Lower lobe of right lung (tissue), 2 donors: Measurements from ENCODE around the gene IFITM10. TPM values are rescaled to one million over a fixed set of nuclear protein-coding genes. Genes with fewer than 3 reads are reported as not detected.

ENCODE experiments used
- ATAC-seq, 2 donors: fragments of 200-7000 bp; cut with Tn5 transposase; one replicate each; pipeline ENCODE4 v1.9.1; 2020 to 2022; ENCODE audit warnings: mild to moderate bottlenecking in 2 of 2, moderate library complexity in 2 of 2
- DNase-seq: peaks from one replicate; pipeline ENCODE4 v3.0.0-alpha.2; 2020
- H3K27ac ChIP-seq: fragments of 200-600 bp; one replicate; pipeline ENCODE4 v1.8.0; 2022
- H3K27me3 ChIP-seq: fragments of 200-600 bp; one replicate; pipeline ENCODE4 v1.8.0; 2022; ENCODE audit warnings: low read depth
- H3K36me3 ChIP-seq: fragments of 200-600 bp; one replicate; pipeline ENCODE4 v1.8.0; 2022; ENCODE audit warnings: mild to moderate bottlenecking
- H3K4me1 ChIP-seq: fragments of 200-600 bp; one replicate; pipeline ENCODE4 v1.8.0; 2022
- H3K4me3 ChIP-seq: fragments of 200-600 bp; one replicate; pipeline ENCODE4 v1.8.0; 2022; ENCODE audit warnings: mild to moderate bottlenecking
- H3K9me3 ChIP-seq: fragments of 200-600 bp; one replicate; pipeline ENCODE4 v1.8.0; 2022
- CTCF ChIP-seq: fragments of 200-600 bp; IDR thresholded peaks from one replicate; pipeline ENCODE4 v1.8.0; 2022; ENCODE audit warnings: antibody characterized with exemption, mild to moderate bottlenecking
- intact Hi-C: fragments of 100-400 bp; cut with DNase I; formaldehyde crosslinking; loops from one replicate; pipeline ENCODE4 v1.11.0; 2022
- total RNA-seq: library from RNA; stranded (reverse); fragmentation: NEBNext Ultra II Directional; extraction: Animal tissue kit (Norgen Biotek cat#: 25700); gene quantifications from one replicate; pipeline ENCODE4 v1.2.1, GENCODE V29; 2021
- donor health status: DM: no; HTN: yes; CAD: no; lungs with severe emphysema.

The IFITM10 gene
- total RNA-seq, 1 donor from 2014 or later: 9.2 TPM

- H3K9me3 ChIP-seq: no peaks in the 10 kb centered on the region
- peaks cover 73% of the 10 kb centered on the region for H3K36me3 ChIP-seq
- ATAC-seq: no peak
- no peak overlapping the region for H3K27ac ChIP-seq
- H3K4me3 ChIP-seq: no peak overlapping the region
- H3K27me3 ChIP-seq: peaks cover 5% of the 10 kb centered on the region
- H3K4me1 ChIP-seq: peaks cover 63% of the 10 kb centered on the region
- intact Hi-C loops: no loop called here
- no peak for TF ChIP-seq CTCF
- DNase-seq: peak; percentile 47
These were observed 4.2 kb upstream of the IFITM10 start for GRCh38 chr11:1754376-1755150.

DNA sequence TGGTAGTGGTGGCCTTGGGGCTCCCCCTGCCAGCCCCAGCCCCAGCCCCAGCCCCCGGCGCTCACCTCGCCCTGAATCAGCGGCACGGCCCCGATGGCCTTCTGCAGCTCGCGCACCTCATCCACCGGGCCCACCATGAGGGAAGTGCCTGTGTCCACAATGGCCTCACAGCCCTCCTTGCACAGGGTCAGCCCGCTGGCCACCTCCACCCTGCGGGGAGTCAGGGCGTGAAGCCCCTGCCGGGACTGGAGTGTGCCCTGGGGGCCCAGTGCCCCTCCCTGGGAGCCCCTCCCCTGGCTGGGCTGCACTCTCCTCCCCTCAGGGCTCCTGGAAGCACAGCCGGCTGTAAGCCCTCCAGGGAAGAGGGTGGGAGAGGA lies 3.5 kb upstream of the IFITM10 start:
- Histone ChIP-seq H3K9me3 (no peaks in the 10 kb centered on the region), H3K27ac (no peak overlapping the region), H3K4me1 (peaks cover 61% of the 10 kb centered on the region), H3K36me3 (peaks cover 67% of the 10 kb centered on the region), H3K27me3 (peaks cover 11% of the 10 kb centered on the region), H3K4me3 (no peak overlapping the region)
- no peak for TF ChIP-seq CTCF
- DNase-seq (no peak), ATAC-seq (no peak)
- intact Hi-C loops: no loop called here

DNA sequence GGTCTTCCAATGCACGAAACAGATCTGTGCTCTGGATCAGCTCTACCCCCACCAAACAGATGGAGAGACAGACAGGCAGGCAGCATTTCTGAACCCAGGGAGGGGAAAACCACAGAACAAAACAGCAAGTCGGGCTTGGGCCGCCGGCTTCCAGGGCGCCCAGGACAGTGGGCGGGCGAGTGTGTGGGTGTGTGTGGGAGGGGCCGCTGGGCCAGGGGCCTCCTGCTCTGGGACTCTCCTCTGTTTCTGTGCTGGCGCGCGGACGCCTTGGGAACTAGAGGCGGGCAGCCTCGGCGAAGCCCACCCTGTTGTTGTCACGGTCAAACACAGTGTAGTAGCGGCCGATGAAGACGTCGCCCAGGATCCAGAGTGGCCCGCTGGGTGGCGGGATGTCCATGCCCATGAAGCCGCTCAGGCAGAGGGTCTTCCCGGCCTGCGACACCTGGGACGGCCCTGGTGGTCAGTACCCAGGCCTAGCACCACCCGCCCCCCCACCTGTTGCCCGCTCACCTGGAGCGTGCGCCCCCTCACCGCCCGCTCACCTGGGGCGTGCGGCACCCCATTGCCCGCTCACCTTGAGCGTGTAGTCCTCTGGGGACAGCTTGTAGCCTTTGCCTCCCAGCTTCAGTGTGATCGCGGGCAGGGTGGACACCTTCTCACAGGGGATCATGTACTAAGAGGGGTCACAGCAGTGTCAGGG lies 3.0 kb upstream of the IFITM10 start:
- Histone ChIP-seq H3K27ac (no peak overlapping the region), H3K4me3 (no peak overlapping the region), H3K36me3 (peaks cover 61% of the 10 kb centered on the region), H3K4me1 (peaks cover 57% of the 10 kb centered on the region), H3K9me3 (no peaks in the 10 kb centered on the region), H3K27me3 (peaks cover 16% of the 10 kb centered on the region)
- ATAC-seq (no peak), DNase-seq (peak; percentile 45)
- intact Hi-C loops: no loop called here
- TF ChIP-seq CTCF: no peak

GRCh38 chr11:1752907-1753228 lies 2.5 kb upstream of the IFITM10 start:
- no peak overlapping the region for H3K27ac ChIP-seq
- H3K9me3 ChIP-seq: no peaks in the 10 kb centered on the region
- H3K4me1 ChIP-seq: peaks cover 52% of the 10 kb centered on the region
- DNase-seq: no peak
- H3K27me3 ChIP-seq: peaks cover 21% of the 10 kb centered on the region
- peaks cover 56% of the 10 kb centered on the region for H3K36me3 ChIP-seq
- no peak for TF ChIP-seq CTCF
- H3K4me3 ChIP-seq: no peak overlapping the region
- no peak for ATAC-seq
- intact Hi-C loops: no loop called here

DNA sequence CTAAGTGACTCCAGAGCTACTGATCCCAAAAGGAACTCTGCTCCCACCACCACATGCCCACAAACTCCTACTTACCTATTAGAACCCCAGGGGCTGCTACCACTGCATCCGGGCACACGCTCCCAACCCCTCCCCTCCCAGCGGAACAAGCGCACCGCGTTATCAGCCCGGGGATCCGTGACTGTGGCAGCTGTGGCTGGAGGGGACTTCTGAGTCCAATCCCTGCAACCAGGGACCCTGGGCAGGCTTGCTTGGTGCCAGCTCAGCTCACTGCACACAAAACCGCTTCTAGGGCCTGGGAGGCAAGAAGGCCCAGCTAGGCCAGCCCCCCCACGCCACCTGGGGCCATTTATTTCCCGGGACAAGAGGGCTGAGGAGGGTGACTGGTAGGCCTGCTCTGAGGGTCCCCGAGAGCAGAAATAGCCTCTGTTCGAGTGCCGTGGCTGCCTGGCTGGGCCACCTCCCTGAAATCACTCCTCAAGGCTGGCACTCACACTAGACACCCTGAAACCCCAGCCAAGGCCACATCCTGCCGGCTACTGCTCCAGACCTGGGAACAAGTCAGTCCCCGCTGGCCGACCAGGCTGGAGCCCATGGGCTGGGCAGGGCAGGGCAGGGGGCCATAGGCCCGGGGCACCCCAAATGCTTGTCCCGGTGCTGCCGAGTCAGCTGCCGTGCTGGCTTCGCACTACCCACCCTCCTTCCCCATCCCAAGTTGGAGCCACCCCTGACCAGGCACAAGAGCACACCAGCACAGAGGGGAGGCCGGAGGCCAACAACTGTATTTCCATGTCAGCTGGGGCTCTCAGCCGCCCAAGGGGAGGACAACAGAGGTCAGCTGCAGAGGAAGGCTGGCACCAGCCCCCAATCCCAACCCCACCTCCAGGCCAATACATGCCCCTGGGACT lies 1.9 kb upstream of the IFITM10 start:
- peaks cover 46% of the 10 kb centered on the region for H3K4me1 ChIP-seq
- no peaks in the 10 kb centered on the region for H3K9me3 ChIP-seq
- no peak overlapping the region for H3K4me3 ChIP-seq
- intact Hi-C loops: no loop called here
- DNase-seq: peak; percentile 46
- ATAC-seq: no peak
- peaks cover 22% of the 10 kb centered on the region for H3K27me3 ChIP-seq
- H3K36me3 ChIP-seq: peaks cover 50% of the 10 kb centered on the region
- H3K27ac ChIP-seq: no peak overlapping the region
- TF ChIP-seq CTCF: no peak
